Right kidney (tissue), 1 donor: ENCODE data around the gene PRKN.
"Not testable (repeated sequence)": the region's sequence is repeated elsewhere in the genome, so short reads cannot be mapped to it uniquely, and the experiment has no call there.

Experiments
- DNase-seq: peaks from one replicate; pipeline ENCODE4 v3.0.0-alpha.2; 2016

The PRKN gene

DNA sequence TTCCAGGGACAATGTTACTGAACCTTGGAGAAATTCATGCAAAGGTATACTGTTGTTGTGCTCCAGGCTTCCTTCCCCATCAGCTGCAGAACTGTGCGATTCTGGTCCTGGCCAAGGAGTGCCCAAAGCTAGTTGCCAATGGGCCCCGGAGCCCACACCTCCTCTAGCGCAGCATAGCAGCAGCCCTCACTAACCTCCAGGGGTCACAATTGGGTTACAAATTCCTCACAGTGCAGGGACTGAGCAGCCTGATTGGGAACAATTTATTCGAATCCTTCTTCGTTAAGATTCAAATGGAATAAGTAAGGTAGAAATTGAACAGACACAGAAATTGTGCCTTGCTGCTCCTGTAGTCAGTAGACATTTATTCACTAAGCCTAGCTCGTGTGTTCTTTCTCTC lies 284.9 kb downstream of the PRKN start:
- peak; percentile 26 for DNase-seq

DNA sequence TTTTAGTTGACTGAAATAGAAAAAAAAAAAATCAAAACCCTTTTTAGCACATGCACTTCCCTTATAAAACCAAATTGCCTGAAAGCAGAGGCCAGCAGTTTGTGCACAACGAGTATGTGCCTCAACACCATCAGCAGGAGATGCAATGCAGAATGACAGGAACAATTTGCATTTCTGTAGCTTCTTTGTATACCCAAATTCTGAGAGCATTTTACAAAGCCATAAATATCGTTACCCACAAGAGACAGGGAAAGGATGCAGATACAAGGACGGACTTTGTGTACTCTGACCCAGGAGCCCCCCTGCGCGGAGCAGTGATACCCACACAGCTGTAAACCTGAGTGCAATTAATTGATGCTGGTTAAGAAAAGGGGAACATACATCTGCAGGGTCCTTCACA lies 285.6 kb downstream of the PRKN start:
- DNase-seq = no peak

DNA sequence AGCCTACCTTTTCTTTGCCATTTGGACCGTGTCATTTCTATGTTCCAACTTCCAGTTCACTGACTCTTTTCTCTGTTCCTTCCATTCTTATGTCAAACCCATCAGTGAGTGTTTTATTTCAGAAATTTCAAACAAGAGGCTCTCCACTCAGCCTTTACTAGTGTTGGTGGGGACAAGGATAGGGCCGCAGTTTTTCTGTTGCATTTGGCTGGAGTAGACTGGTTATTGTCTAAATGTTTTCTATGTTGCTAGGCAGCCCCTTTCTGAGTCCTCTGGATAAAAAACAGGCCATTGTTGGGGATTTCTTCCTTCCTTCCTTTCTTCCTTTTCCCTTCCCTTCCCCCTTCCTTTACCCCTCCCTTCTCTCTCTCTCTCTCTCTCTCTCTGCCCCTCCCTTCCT lies 288.6 kb downstream of the PRKN start:
- DNase-seq = no peak

DNA sequence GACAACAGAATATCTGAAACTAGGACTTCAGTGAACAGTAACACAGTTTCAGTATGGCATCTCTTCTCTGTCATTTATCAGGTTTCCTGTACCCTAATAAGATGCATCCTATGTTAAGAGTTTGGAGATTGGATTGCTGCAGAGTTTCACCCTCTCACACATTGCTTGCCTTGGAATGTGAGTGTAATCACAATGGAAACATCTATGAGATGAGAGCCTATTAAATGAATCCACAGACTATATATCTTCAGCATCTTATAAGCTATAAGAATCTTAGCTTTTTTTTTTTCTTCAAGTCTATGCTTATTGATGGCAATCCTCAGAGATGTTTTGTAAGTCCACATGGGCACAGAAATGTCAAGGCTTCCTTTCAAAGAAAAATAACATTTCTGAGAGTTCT lies 292.5 kb downstream of the PRKN start:
- no peak for DNase-seq

DNA sequence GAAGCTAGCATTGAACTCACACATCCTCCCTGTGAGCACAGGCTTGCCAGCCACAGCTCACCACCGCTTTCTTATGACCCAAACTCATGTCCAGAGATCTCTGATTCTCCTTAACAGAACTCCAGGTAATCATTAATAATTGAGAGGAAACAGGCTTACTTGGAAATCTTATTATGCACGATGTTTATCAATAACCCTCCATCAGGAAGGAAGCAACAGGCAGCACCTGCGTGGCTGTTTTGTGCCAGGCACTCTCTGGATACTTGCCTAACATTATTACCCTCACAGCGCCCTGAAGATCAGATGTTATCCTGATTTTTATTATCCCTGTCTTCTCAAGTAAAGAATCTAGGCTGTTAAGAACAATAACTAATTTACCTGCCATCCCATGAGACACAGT lies 306.6 kb downstream of the PRKN start:
- DNase-seq = no peak

DNA sequence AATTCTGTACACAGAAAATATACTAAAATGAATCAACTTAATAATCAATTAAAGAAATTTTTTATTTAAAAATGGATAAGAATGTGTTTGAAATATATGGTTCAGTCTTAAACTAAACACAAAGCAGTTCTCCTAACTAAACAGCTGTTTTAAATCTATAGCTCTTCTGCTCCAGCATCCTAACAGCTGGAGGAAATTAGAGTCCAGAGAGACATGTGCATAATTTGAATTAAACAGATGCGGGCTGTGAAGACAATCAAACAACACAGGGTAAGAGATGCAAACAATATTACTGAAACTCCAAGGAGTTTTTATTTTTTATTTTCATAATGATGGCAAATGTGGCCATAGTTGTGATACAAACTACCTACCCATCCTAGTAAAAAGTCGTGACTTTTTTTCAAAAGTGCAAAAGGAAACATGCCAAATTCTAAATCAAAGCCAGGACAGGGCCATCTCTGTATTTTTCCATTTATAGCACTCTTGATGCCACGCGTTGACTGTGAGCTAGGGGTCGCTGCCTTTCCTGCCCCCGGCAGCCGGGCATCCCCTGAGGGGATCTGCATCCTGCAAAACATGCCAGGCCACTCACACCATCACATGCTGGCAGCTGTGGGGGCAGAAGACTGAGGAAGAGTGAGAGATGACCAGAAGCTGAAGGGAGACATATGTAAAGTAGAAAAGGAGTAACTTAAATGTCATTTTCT lies 310.6 kb downstream of the PRKN start:
- no peak for DNase-seq

DNA sequence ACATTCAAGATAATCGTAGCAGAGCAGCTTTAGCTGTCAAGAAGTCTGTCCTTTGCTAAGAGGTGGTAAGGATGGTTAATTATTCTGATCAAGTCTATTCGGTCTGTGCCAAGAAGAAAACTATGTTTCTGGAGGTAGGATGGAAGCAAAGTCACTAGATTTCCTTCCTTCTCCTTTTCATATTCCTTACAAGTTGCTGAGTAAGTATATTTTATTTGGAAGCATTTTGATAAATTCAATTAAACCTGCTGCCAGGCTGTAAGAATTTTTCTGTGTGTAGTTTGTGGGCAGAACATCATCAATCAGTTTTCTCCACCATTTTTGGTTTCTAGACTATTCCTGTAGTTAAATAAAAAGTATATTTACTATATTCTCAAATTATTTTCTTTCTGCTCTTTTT lies 311.3 kb downstream of the PRKN start:
- DNase-seq = no peak

DNA sequence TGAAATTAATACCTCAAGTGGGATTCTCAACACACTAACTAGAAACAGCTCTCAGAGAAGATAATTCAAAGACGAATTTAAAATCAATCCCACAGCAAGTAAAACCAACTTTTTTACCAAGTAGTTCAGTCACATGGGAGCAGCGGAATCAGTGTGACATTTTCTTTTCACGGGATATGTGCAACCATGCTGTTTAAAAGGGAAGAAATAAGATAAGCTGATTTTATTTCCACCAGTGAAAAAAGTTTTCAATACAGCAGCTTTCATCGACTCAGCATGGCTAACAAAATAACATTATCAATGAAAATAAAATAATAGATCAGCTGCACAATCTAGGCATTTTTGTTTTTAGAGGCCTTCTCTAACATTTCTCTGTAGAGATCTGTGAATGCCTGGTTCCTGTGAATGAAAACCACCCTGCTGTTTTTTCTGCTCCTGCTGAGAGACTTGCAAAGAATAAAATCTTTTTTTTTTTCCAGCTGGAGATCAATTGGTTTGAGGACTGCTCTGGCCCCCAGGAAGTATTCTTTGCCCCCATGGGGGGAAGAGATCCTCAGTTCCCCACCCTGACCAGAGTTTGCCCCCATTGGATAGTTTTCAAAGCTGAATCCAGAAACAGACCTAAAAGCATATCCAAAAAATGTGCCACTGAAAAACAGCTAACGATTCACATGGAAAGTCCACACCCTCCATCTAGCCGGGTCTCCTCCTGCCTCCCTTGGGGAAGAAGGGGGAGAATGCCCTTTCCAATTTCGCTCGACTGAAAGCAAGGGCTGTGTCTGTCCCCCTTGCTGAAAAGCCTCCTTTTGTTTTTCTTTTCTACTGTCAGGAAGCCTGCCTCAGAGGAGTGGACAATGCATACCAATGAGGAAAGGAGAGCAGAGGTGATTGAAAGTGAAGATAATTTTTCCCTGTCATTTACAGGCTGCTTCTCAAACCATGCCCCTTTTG lies 317.6 kb downstream of the PRKN start:
- DNase-seq = no peak

DNA sequence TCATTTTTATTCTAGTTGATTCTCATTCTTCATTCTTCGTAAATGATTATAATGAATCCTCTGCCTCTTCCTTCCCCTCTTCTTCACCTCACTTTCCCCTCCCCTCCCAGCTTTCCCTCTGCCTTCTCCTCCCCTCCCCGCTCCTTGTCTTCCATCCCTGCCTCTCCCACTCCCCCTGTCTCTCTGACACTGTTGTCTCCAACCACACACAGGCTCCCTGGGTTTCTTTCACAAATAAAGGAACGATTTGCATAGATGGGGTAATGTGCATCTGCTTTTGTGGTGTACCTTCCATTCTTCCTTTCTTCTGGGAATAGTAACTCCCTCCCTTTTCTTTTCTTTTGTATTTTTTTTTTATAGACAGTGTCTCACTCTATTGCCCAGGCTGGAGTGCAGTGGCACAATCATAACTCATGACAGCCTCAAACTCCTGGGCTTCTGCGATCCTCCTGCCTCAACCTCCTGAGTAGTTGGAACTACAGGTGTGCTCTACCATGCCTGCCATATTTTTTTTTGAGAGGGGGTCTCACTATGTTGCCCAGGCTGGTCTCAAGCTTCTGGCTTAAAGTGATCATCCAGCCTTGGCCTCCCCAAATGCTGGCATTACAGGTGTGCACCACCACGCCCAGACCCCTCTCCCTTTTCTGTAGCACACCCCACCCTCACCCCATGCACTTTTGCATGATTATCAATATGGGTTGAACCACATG lies 318.6 kb downstream of the PRKN start:
- DNase-seq = no peak

DNA sequence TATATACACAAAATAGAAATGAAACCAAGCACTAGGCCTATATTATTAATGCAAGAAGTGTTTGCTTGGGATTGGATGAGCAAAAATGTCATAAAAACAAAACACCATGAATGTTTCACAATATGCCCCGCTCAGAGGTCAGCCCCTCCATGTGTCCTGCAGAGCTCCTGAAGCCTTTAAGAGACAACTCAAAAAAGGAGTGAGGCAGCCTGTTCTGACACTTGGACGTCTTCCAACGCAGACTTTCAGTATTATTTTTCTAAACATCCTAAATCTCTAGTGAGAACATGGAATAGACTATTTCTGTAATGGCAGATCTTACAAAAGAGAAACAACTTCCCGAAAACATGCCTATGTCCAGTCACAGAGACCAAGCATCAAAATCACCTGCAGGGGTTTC lies 322.6 kb downstream of the PRKN start:
- DNase-seq = no peak

DNA sequence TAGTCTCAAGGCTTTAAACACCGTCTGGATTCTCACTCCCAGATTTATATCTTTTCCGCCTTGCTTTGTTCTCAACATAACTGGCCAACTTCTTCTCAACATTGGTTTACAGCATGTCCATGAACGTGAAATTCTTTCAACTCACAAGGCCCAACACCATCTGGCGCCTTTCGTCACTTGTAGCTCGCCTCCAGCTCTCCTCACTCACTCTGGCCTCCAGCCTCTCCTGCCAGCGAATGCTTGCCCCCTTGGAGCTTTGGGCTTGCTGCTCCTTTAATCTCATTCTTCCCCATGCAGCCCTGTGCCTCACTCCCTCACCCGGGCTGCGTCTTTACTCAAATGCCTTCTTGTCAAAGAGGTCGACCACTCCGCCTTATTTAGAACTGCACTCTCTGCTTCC lies 324.5 kb downstream of the PRKN start:
- DNase-seq = no peak

DNA sequence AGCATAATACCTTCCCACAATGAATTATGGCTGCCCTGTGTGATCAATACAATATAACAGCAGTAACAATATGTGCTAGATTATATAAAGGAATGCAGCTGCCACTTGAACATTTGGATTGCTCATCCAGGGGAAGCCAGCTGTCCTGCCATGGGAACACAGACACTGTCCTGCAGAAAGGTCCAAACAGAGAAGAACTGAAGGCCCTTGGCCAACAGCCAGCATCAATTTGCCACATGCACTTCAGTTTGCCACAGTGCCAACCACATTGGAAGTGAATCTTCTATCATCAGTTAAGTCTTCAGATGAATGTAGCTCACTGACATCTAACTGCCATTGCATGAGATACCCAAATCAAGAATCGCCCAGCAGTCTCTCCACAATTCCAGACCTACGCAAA lies 332.4 kb downstream of the PRKN start:
- DNase-seq = no peak

DNA sequence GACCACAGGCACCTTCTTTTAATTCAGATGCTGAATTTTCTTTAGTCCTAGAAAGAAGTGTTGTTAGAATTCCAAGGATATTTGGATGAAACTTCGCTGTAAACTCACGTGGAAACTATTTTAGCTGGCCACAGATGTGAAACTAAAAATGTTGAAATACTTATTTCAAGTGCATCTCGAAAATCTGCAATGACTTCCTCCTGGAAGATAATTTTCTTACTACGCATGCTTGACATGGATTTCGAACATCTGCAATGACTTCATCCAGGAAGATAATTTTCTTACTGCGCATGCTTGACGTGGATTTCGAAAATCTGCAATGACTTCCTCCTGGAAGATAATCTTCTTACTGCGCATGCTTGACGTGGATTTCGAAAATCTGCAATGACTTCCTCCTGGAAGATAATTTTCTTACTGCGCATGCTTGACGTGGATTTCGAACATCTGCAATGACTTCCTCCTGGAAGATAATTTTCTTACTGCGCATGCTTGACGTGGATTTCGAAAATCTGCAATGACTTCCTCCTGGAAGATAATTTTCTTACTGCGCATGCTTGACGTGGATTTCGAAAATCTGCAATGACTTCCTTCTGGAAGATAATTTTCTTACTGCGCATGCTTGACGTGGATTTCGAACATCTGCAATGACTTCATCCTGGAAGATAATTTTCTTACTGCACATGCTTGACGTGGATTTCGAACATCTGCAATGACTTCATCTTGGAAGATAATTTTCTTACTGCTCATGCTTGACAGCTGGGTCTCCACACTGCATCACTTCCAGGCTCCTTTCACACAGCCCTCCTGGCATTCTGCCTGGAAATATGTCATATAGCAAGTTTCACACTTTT lies 336.4 kb downstream of the PRKN start:
- DNase-seq = not testable (repeated sequence)

DNA sequence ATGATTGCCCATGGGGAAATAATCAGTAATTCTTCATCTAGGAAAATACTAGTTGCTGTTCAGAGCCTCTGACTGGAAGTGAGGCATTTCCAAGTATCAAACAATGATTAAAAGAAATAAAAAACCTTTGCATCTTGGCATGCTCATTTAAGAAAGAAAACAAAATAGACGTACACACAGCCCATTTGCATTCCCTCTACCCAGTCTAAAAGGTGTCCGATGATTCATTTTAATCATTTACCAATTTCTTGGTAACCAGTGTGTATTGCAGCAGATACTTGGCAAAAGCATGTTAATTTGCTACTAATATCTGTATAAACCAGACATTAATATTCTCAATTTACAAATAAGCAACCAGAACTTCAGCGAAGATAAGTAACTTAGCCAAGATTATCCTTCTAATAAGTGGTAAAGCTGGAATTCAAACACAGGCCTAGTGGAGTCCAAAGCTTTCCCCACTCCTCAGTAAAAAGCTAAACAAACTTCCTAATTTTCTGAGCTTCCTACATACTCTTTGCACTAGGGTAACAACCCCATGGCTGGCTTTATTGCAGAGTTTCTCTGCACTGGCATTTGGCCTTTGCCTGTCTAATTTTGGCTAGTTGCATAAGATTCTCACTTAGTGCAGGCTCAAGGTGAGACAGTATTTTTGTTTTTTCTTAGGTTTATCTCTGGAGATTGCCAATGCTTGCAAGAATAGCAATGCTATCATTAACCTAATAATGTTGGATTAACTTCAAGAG lies 338.1 kb downstream of the PRKN start:
- no peak for DNase-seq

DNA sequence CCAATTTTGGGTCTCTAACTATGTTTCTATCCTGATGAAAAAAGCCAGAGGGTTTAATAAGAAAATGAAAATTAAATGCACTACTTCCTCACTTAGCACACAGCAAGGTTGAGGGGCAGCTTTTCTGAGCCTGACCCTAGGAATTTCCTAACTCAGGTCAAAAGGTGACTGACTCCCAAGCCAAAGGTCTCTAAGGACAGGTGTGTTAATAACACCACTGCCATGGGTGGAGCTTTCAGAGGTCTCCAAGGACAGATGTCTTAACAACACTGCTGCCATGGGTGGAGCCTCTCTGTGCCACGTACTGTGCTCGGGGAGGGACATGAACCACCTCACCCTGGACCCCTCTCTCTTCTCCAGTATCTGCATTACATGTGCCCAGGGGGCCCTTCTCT lies 339.2 kb downstream of the PRKN start:
- DNase-seq = no peak

DNA sequence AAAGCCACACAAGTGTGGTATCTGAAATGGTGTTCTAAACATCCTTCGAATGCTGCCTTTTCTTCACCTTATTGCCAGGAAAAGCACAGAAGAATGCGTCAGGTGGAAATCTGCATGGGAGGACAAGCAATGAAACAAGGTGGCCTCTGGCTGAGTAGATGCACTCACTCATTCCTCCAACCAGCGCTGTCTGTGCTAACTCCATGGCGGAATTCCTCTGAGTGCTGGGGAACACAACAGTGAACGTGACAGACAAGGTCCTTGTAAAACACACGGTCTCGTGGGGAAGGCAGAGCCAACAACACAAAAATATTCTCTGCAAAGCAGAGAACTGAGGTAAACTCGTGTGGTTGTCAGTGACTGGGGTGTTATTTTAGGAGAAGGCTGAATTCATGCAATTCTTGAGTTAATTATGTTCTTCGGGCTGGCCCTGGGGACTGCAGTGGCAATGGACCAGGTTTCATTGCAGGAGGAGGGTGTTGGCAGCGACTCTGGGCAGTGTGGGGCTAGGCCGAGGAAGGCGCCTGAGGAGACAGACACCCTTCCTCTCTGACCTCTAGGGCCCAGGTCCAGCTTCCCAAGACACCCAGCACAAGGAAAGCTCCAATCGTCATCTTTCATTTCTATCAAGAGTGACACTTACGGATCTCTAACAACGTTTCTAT lies 339.7 kb downstream of the PRKN start:
- DNase-seq = no peak

DNA sequence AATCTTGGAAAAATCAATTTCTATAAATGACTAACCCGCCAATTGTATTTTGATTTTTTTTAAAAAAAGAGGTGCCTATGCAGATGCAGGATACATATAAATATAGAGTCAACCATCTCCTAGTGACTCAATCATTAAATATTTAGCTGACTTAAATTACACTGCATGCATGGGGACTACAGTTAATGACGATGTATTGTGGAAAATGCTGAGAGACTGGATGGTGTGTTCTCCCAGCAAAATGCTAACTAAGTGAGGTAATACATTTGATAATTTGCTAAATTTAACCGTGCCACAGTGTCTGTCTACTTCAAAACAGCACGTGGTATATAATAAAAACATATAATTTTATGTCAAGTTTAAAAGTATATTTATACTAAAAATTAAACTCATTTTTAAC lies 341.6 kb downstream of the PRKN start:
- no peak for DNase-seq

DNA sequence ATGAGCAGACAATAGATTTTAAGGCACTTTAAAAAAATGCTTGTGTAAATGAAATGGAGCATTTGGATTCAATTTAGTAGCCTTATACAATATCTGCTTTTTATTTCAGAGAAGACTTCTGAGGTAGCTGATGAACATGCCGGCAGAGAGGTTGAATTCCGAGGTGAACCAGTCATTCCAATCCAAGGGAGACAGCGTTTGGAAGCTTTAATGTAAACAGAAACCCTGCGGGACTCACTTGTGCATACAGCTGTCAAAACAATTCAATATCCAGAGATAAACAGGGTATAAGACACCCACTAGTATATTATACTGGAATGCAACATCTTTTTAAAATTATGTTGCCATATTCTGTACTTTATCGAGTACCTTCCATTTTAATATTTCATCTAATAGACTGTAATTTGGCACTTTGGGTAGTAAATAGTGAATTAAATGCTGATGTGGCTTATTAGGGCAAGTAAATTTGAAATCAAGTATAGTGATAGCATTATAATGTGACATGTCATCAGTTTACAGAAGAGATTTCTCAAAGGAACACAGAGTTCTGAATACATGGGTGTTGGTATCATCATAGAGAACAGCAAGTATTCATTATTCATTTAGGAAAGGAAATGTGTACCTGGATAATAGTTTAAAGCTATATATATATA lies 347.7 kb downstream of the PRKN start:
- no peak for DNase-seq

DNA sequence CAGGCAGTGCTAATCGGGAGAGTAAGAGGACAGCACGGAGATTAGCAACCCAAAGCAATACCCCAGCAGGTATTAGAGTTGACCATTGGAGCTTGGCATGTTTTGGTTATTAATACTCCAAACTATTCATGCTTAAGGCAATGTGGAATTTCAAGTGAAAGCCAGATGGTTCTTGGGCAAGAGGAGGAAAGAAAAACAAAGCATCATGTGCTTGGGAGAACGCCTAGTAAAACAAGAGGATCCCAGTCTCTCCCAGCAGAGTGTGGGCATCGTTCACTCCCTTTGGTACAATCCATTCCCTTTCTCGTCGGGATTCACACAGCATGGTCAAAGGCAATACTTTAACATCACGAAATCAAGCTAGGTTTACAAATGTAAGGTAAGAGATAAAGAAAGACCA lies 349.8 kb downstream of the PRKN start:
- no peak for DNase-seq

DNA sequence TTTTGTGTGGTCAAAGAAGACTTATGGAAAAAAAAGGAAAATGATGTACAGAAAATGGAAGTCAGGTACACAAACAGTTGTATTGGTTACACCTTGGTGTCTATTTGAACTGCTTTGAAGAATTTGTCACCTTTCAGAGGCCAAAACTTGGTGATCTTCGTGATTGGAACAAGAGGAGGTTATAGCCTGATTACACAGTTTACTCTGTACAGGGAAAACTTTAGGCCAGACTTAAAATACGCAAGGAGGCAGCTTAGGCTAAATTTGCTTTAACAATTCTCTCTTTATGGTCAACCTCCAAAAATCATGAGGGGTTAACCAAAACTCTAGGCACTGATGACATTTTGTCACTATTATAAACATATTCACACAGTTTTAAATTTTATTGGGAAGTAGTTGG lies 353.7 kb downstream of the PRKN start:
- DNase-seq = no peak
